C4-2B (cell line): ENCODE data around the gene ITIH4.

Source experiments
- CTCF ChIP-seq: fragments of 450-650 bp; conservative IDR thresholded peaks from 2 replicates; pipeline ENCODE4 v1.5.1; 2017; ENCODE audit warnings: mild to moderate bottlenecking
- ZFX ChIP-seq: fragments of 450-650 bp; IDR thresholded peaks from 2 replicates; pipeline ENCODE4 v1.6.1; 2017

- no peak for TF ChIP-seq CTCF
- no peak for TF ChIP-seq ZFX
Measured at GRCh38 chr3:52773361-52774065, 57.0 kb downstream of the ITIH4 start.
